ENCODE measurements around the gene WFS1. TPM values are rescaled to one million over a fixed set of nuclear protein-coding genes. Genes with fewer than 3 reads are reported as not detected.

Gene WFS1
- total and polyA plus RNA-seq, 2 of the 4 experiments (the other 2 are of a cell fraction) = 9.7 to 42.4 TPM

GRCh38 chr4:6350646-6351045, 81.0 kb downstream of the WFS1 start:
- peaks cover 13% of the 10 kb centered on the region for H3K27me3 ChIP-seq (ENCODE audit: control insufficient read depth, insufficient read depth, low read length)
- DNase-seq (no peak), ATAC-seq (ENCODE audit: low read depth) (no peak)
- no peaks in the 10 kb centered on the region for H3K9me3 ChIP-seq (ENCODE audit: control insufficient read depth, insufficient read depth, low read length)
- no peak overlapping the region for H3K23ac ChIP-seq (ENCODE audit: low read depth, low read length)
- H2BK120ac ChIP-seq (ENCODE audit: low read depth, low read length) = no peak overlapping the region
- H3K9me1 ChIP-seq (ENCODE audit: insufficient read depth, low read length) = no peaks in the 10 kb centered on the region
- no peaks in the 10 kb centered on the region for H4K20me1 ChIP-seq (ENCODE audit: insufficient read depth, low read length)
- no peak overlapping the region for H3K4me3 ChIP-seq (ENCODE audit: insufficient read depth, low read depth, low read length)
- no peak overlapping the region for H3K4ac ChIP-seq (ENCODE audit: low read depth, low read length)
- no peak overlapping the region for H3K4me2 ChIP-seq (ENCODE audit: low read depth, low read length)
- no peak overlapping the region for H2AK5ac ChIP-seq (ENCODE audit: low read depth, low read length)
- H4K8ac ChIP-seq (ENCODE audit: low read depth in 2 of 2, low read length in 2 of 2) = no peak overlapping the region
- no peak overlapping the region for H2BK20ac ChIP-seq (ENCODE audit: low read depth, low read length)
- no peak overlapping the region for H2AK9ac ChIP-seq (replicated peaks; ENCODE audit: low read depth, low read length, poor library complexity)
- no peak overlapping the region for H3K27ac ChIP-seq (ENCODE audit: insufficient read depth, low read length)
- no peak overlapping the region for H4K5ac ChIP-seq (ENCODE audit: low read depth, low read length)
- no peak overlapping the region for H2BK15ac ChIP-seq (ENCODE audit: low read depth, low read length)
- H4K91ac ChIP-seq (ENCODE audit: insufficient read depth, low read depth, low read length) = no peak overlapping the region
- no peak overlapping the region for H3K18ac ChIP-seq (ENCODE audit: low read depth, low read length)
- ChIA-PET CTCF (no interaction called here), POLR2A (ENCODE audit: unreplicated experiment) (interaction anchor here (0.6 kb wide), 1 partner anchor 81 kb away, joined by 10 read pairs; the partner anchor contains the start of gene WFS1)
- no peaks in the 10 kb centered on the region for H3K4me1 ChIP-seq (ENCODE audit: control insufficient read depth, insufficient read depth, low read length)
- H3K36me3 ChIP-seq (ENCODE audit: control insufficient read depth, insufficient read depth, low read length) = no peaks in the 10 kb centered on the region
- no peak overlapping the region for H2BK5ac ChIP-seq (ENCODE audit: low read depth, low read length, poor library complexity, severe bottlenecking)
- in situ Hi-C loops (cut with MboI; ENCODE audit: low sequenced_read_pairs) = no loop called here
- dilution Hi-C loops (cut with HindIII; ENCODE audit: low sequenced_read_pairs, unreplicated experiment) = no loop called here
- no peak overlapping the region for H3K56ac ChIP-seq (ENCODE audit: extremely low read depth, insufficient read depth, low read length)
- H2AFZ ChIP-seq (replicated peaks; ENCODE audit: low read length, poor library complexity) = no peak overlapping the region
- BruUV-seq (replicated peaks) = no TSS peak
- no peak for TF ChIP-seq RFX5 (IDR thresholded peaks at IDR 0.05; ENCODE audit: low read depth, low read length)
- TF ChIP-seq SMC3 (IDR thresholded peaks at IDR 0.05; ENCODE audit: low read depth, low read length) = no peak
- TF ChIP-seq ELK1 (IDR thresholded peaks at IDR 0.05; ENCODE audit: borderline replicate concordance, low read depth, low read length) = no peak
- no peak for TF ChIP-seq CEBPB (IDR thresholded peaks at IDR 0.05; ENCODE audit: low read depth, low read length)
- no peak for TF ChIP-seq NFE2L2 (IDR thresholded peaks at IDR 0.05; ENCODE audit: low read depth, low read length)
- no peak for TF ChIP-seq BHLHE40 (IDR thresholded peaks at IDR 0.05; ENCODE audit: low read depth, low read length)
- no peak overlapping the region for H3K14ac ChIP-seq (replicated peaks; ENCODE audit: low read depth, low read length)
- no peaks in the 10 kb centered on the region for H3K79me1 ChIP-seq (ENCODE audit: low read depth in 1 of 2, low read length in 2 of 2)
- WGBS, 2 experiments (ENCODE audit: extremely low coverage in 2 of 2, insufficient read length in 1 of 2) = 52% methylated on average over 3 of the region's 8 CpGs; no CpG with 5 or more reads in 1 of the 2 experiments
- intact Hi-C loops (cut with micrococcal nuclease) = no loop called here
- H3K9ac ChIP-seq (ENCODE audit: low read depth, low read length) = no peak overlapping the region

Measured in IMR-90 (cell line).